GM21723 (cell line): ENCODE measurements around the gene ABHD3.
"Not testable (repeated sequence)": the region's sequence is repeated elsewhere in the genome, so short reads cannot be mapped to it uniquely, and the experiment has no call there.

Source experiments
- ATAC-seq: cut with Tn5 transposase; IDR thresholded peaks from one replicate; pipeline ENCODE4 v1.9.1; 2021; ENCODE audit warnings: mild to moderate bottlenecking, moderate library complexity; ENCODE audit not compliant: unreplicated experiment

Gene ABHD3

DNA sequence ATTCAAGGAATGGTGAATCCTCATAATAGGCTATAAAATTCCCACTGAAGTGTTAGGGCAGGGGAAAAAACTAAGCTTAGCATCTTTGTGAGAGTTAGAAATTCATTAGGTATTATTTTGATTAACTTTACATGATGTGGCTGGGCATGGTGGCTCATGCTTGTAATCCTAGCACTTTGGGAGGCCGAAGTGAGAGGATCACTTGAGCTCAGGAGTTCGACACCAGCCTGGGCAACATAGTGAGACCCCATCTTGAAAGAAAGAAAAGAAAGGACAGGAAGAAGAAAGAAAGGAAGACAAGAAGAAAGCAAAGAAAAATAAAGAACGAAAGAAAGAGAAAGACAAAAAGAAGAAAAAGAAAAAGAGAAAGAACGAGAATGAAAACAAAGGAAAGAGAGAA is 52.5 kb downstream of the ABHD3 start:
- no peak for ATAC-seq

DNA sequence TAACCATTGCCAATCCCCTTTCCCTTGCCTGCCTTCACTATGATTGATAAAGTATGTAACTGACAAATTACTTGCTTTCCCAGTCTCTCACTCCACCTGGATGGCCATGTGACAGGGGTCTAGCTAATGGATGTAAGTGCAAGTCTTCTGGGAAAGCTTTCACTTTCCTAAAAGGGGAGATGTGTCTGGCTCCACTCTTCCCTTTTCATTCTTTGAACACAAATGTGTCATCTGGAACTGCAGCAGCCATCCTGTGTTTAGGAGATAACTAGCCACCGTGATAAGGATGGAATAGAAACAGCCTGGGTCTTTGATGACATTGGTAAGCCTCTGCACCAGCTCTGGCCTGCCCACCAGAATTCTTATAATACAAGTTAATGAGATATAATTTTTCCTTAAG is 54.3 kb downstream of the ABHD3 start:
- ATAC-seq: no peak

DNA sequence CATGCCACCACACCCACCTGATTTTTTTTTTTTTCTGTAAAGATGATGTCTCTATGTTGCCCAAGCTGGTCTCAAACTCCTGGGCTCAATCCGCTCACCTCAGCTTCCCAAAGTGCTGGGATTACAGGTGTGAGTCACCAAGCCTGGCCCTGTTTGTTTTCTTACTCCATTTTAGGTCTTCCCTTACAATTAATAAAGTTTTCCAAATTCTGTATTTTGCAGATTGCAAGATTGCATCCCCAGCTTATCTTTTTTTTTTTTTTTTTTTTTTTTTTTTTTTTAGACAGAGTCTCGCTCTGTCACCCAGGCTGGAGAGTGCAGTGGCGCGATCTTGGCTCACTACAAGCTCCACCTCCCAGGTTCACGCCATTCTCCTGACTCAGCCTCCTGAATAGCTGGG is 64.2 kb downstream of the ABHD3 start:
- ATAC-seq: not testable (repeated sequence)

DNA sequence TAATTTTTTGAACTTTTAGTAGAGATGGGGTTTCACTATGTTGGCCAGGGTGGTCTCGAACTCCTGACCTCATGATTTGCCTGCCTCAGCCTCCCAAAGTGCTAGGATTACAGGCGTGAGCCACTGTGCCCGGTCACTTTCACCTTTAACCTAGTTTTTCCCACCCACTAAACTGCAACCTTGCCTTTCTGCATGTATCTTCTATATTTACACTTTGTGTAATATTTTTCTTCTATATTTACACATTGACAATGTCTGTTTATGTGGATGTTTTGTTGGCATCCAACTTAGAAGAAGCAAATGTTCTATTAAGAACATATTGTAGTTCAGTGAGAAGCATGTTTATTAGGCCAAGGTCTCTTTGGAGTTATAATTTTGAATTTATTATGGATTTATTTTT is 65.8 kb downstream of the ABHD3 start:
- no peak for ATAC-seq

DNA sequence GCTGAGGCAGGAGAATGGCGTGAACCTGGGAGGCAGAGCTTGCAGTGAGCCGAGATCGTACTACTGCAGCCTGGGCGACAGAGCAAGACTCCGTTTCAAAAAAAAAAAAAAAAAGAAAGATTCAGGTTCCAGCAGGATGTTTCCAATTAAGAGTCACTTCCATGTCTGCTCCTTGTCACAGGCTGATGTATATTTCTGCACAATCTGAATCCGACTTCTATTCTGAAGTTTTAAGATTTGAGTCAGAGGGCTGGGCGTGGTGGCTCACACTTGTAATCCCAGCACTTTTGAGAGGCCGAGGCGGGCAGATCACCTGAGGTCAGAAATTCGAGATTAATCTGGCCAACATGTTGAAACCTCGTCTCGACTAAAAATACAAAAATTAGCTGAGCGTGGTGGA is 67.8 kb downstream of the ABHD3 start:
- no peak for ATAC-seq

DNA sequence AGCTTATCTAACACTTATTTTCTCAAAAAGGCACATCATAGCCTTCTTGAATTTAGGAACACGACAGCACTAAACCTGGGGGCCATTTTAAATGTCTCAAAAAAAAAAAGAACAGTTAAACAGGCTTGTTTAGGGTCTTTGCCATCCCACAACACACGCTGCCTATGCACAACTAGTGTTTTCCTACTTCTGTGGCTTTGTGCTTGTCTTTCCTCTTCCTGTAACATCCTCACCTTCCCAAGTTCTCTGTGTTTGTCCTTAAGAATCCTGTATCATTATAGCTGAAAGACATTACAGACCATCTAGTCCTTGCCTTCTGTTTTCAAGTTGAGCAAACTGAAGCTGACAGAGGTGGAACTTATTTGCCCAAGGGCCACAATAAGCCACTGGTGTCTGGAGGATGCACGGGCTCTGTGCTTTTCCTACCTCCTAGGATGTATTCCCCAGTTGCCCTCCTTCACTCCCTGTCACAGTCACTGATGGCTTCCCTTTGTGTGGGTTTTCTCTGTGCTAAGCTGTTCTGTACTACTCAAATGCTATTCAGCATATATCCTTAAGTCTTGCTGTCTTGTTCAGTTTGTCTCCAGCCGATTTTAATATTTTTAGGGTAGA is 69.9 kb downstream of the ABHD3 start:
- no peak for ATAC-seq

DNA sequence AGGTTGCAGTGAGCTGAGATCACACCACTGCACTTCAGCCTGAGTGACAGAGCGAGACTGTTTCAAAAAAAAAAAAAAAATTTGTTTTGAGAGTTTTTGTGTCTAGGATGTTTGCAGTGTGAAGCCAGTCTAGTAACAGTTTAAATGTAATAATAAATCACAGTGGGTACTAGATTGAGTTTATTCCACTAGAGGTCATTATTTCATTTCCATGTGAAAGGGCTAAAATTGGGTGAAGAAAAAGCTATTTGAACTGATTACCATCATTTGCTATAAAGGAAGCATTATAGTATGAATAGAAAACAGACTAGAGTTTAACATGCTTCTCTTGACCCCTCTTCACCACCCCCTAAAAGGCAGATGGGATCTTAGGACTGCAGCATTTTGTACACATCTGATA is 72.2 kb downstream of the ABHD3 start:
- ATAC-seq: no peak

DNA sequence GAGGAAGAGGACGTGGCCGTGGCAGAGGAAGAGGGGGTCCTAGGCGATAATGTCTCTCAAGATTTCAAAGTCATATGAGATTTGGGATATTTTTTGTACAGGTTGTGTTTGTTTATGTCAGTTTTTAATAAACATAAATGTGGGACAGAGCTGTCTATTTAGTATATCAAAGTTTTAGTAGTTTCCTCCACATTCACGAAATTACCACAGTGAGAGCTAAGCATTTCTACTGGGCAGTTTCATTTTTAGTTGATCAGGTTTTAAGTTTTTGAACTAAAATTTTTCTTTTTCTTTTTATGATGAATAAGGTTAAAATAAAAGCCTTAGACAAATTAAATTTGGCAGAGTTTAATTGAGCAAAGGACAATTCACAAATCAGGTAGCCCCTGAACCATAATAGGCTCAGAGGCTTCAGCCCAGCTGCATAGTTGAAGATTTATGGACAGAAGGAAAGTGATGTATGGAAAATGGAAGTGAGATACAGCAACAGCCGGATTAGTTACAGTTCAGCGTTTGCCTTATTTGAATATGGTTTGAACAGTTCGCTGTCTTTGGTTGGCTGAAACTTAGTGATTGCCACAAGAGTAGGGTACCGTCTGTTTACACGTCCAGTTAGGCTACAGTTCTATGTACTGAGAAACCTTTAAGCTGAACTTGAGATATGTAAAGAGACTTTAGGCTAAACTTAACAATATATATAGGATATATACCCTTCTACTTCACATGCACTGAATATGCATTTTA is 75.3 kb downstream of the ABHD3 start:
- peak; percentile 90 for ATAC-seq

DNA sequence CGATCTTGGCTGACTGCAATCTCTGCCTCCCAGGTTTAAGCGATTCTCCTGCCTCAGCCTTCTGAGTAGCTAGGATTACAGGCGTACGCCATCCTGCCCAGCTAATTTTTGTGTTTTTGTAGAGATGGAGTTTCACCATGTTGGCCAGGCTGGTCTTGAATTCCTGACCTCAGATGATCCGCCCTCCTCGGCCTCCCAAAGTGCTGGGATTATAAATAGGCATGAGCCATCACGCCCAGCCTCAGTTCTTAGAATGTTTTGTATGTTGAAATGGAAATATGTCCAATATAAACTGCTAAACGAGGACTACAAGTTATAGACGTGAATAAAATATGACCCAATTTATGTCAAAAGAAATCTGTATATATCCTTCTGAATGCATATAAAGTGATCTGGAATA is 82.9 kb downstream of the ABHD3 start:
- not testable (repeated sequence) for ATAC-seq

DNA sequence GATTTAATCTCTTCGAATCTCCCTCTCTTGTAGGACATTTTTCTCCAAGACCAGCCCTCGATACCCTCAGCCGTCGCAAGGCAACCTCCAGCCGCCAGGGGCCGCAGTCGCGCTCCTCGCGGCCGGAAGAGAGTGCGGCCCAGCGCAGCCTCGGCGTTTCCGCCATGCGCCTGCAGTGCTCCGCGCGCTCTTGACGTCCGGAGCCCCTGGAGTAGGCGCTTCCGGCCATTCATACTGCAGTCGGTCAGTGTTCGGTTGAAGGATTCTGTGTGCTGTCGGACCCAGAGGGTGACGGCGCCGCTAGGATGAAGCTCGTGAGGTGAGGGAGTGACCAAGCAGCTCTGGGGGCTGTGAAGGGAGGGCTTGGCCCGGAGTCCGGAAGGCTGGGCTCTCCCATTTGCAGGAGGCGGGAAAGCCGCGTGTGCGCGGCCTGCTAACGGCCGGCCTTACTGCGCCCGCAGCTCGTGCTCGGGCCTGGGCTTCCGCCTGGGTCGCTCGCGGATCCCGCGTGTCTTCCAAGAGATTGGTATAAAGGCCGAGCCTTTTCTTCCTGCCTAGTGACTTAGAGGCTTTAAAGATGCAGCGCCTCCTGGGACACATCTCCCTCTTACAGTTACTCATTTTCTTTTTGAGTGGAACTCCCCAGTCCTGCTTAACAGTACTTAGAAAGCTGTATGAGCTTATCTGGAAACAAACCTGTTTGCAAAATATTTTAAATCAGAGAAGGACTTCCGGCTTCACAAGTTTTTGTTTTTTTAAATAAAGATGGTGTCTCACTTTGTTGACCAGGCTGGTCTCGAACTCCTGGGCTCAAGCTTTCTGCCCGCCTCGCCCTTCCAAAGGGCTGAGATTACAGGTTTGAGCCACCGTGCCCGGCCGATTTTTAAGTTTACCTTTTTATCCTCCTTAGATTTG is 92.2 kb downstream of the ABHD3 start, which contains the start of gene SNRPD1:
Gene SNRPD1, plus strand, starts transcription at position 190 of the 915 bp plus-strand sequence. Its CDS starts 116 bp downstream, at position 306.
- ATAC-seq: peak; percentile 98

DNA sequence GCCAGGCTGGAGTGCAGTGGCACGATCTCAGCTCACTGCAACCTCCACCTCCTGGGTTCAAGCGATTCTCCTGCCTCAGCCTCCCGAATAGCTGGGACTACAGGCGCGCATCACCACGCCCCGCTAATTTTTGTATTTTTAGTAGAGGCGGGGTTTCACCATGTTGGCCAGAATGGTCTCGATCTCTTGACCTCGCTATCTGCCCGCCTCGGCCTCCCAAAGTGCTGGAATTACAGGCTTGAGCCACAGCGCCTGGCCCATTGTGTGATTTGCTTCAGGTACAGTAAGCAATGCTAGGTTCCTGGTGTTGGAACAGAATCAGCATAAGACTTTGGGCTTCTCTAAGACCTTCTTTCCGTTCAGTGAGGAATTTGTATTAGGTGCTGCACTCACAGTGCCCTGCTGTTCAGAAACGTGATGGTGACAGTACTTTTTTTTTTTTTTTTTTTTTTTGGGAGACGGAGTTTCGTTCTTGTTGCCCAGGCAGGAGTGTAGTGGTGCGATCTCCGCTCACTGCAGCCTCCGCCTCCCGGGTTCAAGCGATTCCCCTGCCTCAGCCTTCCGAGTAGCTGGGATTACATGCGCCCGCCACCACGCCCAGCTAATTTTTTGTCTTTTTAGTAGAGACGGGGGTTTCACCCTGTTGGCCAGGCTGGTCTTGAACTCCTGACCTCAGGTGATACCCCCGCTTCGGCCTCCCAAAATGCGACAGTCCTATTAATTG is 93.0 kb downstream of the ABHD3 start:
- ATAC-seq: peak; percentile 6

DNA sequence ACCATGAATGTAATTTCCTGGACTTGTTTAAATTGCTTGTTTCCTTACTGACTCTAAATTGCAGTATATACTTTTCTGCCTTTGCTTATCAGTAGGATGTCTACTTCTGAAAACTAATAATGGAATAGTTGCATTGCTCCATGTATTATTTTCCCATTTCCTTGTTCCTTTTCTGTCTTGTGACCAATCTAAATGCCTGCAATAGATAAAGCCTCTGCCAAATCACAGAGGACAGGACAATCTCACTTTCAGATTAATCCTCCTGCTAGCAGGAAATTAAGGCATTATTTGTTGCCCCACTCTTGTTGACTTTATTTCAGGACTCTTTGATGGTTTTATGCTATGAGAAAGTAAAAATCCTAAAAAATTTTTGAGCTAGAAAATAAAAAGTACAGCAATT is 99.4 kb downstream of the ABHD3 start:
- no peak for ATAC-seq

DNA sequence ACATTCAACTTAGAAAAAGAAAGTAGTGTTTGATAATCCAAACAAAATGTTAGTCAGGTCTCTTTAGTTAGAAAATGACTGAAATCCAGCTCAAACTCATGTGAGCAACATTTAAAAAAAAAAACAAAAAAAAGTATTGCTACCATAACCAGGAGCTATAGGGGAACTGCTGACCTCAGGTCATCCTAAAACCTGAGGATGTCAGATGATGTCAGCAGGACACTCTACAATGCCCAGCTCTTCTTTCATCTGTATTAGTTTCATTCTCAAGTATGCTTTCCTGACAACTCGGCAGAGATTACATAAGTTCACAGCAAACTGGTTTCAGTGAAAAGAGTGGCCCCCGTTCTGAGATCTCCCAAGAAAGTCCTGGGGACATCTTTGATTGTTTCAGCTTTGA is 99.9 kb downstream of the ABHD3 start:
- ATAC-seq: no peak

DNA sequence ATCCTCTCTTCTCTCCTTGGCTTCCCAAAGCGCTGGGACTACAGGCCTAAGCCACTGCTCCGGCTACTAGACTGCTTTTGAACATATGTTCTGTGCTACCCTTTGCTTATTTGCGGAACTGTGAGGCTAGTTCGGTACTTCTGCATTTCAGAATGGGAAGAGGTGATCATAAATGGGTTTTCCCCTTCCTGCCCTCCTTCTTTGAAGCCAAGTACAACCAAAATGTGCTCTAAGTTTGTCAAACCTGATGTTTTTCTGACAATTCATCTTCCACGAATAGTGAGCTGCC is 102.3 kb downstream of the ABHD3 start:
- no peak for ATAC-seq
